HepG2 (cell line): ENCODE results near the gene PHRF1.

Experiments
- CTCF ChIP-seq: sonication (generic); formaldehyde crosslinking; IDR thresholded peaks from 2 replicates; pipeline ENCODE4 v1.5.0; 2020; ENCODE audit warnings: mild to moderate bottlenecking, missing genetic modification reagents, moderate library complexity
- MAZ ChIP-seq, 2 experiments: sonication (generic) in 1 of 2; formaldehyde crosslinking in 1 of 2; IDR thresholded peaks; 2 replicates each; pipeline versions ENCODE4 v1.5.0 to v1.6.1; 2012 to 2020; ENCODE audit warnings: low read depth in 2 of 2, mild to moderate bottlenecking in 2 of 2, borderline replicate concordance in 1 of 2, improper control_type of control experiment in 1 of 2, low read length in 1 of 2, missing genetic modification reagents in 1 of 2, moderate library complexity in 1 of 2
- TBL1XR1 ChIP-seq: fragments of 150-350 bp; IDR thresholded peaks from 2 replicates; pipeline ENCODE4 v1.6.1; 2014; ENCODE audit warnings: borderline replicate concordance, low read length; ENCODE audit not compliant: partially characterized antibody
- YY1 ChIP-seq: IDR thresholded peaks from 2 replicates; pipeline ENCODE4 v1.6.1; 2011; ENCODE audit warnings: low read length, low read depth, moderate library complexity, mild to moderate bottlenecking; ENCODE audit not compliant: insufficient read depth, insufficient replicate concordance
- ZNF552 ChIP-seq: sonication (generic); formaldehyde crosslinking; IDR thresholded peaks from 2 replicates; pipeline ENCODE4 v1.9.0; 2022; ENCODE audit warnings: missing genetic modification reagents, mild to moderate bottlenecking, borderline replicate concordance

- TF ChIP-seq ZNF552 (CRISPR knock-in tag) (no peak), MAZ (IDR thresholded peaks at IDR 0.05; ENCODE audit: borderline replicate concordance, low read depth, low read length) (no peak), MAZ (CRISPR knock-in tag; IDR thresholded peaks at IDR 0.05; ENCODE audit: low read depth) (no peak), YY1 (no peak), CTCF (CRISPR knock-in tag) (no peak), TBL1XR1 (no peak)
Measured at GRCh38 chr11:617199-617911, 41.1 kb downstream of the PHRF1 start.
